HepG2 (cell line): Measurements from ENCODE around the gene RSPH9. TPM values are rescaled to one million over a fixed set of nuclear protein-coding genes. Genes with fewer than 3 reads are reported as not detected.

ENCODE experiments used
- ATAC-seq: fragments of 200-7000 bp; cut with Tn5 transposase; 3 replicates; pipeline ENCODE4 v1.9.1; 2020; ENCODE audit warnings: mild to moderate bottlenecking, moderate library complexity
- BruUV-seq: library from RNA; stranded (reverse); fragments of 400-500 nt; replicated peaks from 2 replicates; lab custom pipeline; 2021; lab: Mats Ljungman, UMichigan
- CTCF ChIA-PET: fragments of 300-600 bp; formaldehyde crosslinking; extraction: SDS; loops from one replicate; lab custom pipeline; 2021; ENCODE audit warnings: low total read pairs, inconsistent platforms, low intra/inter-chr PET ratio; lab: Yijun Ruan, JAX
- POLR2A ChIA-PET: fragments of 350-600 bp; sonication (Branson Sonifier 250); formaldehyde crosslinking; loops from one replicate; lab custom pipeline; 2020; ENCODE audit warnings: antibody characterized with exemption, inconsistent platforms; lab: Yijun Ruan, JAX
- DNase-seq: peaks from one replicate; pipeline ENCODE4 v3.0.0-alpha.2; 2015; ENCODE audit warnings: low spot score
- FAIRE-seq: peaks from 3 replicates; lab custom pipeline; 2011; peaks lifted over from hg19 to GRCh38; lab: Jason Lieb, UNC
- H2AFZ ChIP-seq: one replicate; pipeline ENCODE4 v1.6.1; 2011; ENCODE audit warnings: low read length, inconsistent platforms
- H3K27ac ChIP-seq: fragments of 300-600 bp; 3 replicates; pipeline ENCODE4 v1.8.0; 2011; ENCODE audit warnings: mixed run types, mild to moderate bottlenecking, mixed read lengths, low read length, inconsistent platforms; ENCODE audit not compliant: insufficient read depth; ENCODE audit errors: extremely low read length
- H3K27me3 ChIP-seq, 2 experiments: fragments of 200-600 bp in 1 of 2; 2 replicates in 1 of 2; 3 replicates in 1 of 2; pipeline versions ENCODE4 v1.6.0 to v1.8.0; 2011; ENCODE audit warnings: low read length in 2 of 2, mild to moderate bottlenecking in 2 of 2, moderate library complexity in 2 of 2, inconsistent platforms in 1 of 2; ENCODE audit not compliant: insufficient read depth in 2 of 2, control insufficient read depth in 1 of 2
- H3K36me3 ChIP-seq, 2 experiments: fragments of 200-600 bp in 1 of 2; replicated peaks in 1 of 2; 2 replicates in 1 of 2; 3 replicates in 1 of 2; pipeline versions ENCODE4 v1.5.1 to v1.8.0; 2011; ENCODE audit warnings: low read length in 2 of 2, inconsistent platforms in 1 of 2; ENCODE audit not compliant: insufficient read depth in 2 of 2, control insufficient read depth in 1 of 2
- H3K4me1 ChIP-seq: 2 replicates; pipeline ENCODE4 v1.5.1; 2012; ENCODE audit warnings: low read length, inconsistent platforms; ENCODE audit not compliant: insufficient read depth
- H3K4me2 ChIP-seq: 2 replicates; pipeline ENCODE4 v1.6.0; 2011; ENCODE audit warnings: low read depth, low read length, inconsistent platforms
- H3K4me3 ChIP-seq, 3 experiments: fragments of 200-600 bp in 1 of 3; sonication (generic), shearing (Covaris generic) in 1 of 3; replicated peaks in 1 of 3; 2 replicates each; pipeline ENCODE4 v1.5.1; 2011 to 2016; ENCODE audit warnings: low read length in 3 of 3, inconsistent platforms in 2 of 3, low read depth in 2 of 3, mild to moderate bottlenecking in 2 of 3, control low read depth in 1 of 3, mixed read lengths in 1 of 3; ENCODE audit not compliant: insufficient read depth in 1 of 3
- H3K79me2 ChIP-seq: one replicate; pipeline ENCODE4 v1.6.1; 2011; ENCODE audit warnings: low read length, inconsistent platforms; ENCODE audit not compliant: insufficient read depth
- H3K9ac ChIP-seq: 2 replicates; pipeline ENCODE4 v1.6.0; 2011; ENCODE audit warnings: mild to moderate bottlenecking, low read depth, low read length, inconsistent platforms; ENCODE audit not compliant: insufficient read depth
- H3K9me3 ChIP-seq: 2 replicates; pipeline ENCODE4 v1.5.1; 2012; ENCODE audit warnings: mild to moderate bottlenecking, low read length
- H4K20me1 ChIP-seq: 2 replicates; pipeline ENCODE4 v1.6.0; 2011; ENCODE audit warnings: inconsistent platforms, mild to moderate bottlenecking, low read length, moderate library complexity; ENCODE audit not compliant: insufficient read depth
- EHMT2 ChIP-seq: fragments of 200-600 bp; sonication (generic); IDR thresholded peaks from 2 replicates; pipeline ENCODE4 v1.7.0; 2017; ENCODE audit warnings: antibody characterized with exemption, low read depth, low read length, borderline replicate concordance
- GZF1 ChIP-seq: sonication (generic); formaldehyde crosslinking; IDR thresholded peaks from 2 replicates; pipeline ENCODE4 v1.5.1; 2020; ENCODE audit warnings: mild to moderate bottlenecking, missing genetic modification reagents
- HDAC2 ChIP-seq: sonication (generic); formaldehyde crosslinking; IDR thresholded peaks from 2 replicates; pipeline ENCODE4 v1.4.0; 2020; ENCODE audit warnings: missing genetic modification reagents
- KLF13 ChIP-seq: sonication (generic); formaldehyde crosslinking; IDR thresholded peaks from 2 replicates; pipeline ENCODE4 v1.4.0; 2020; ENCODE audit warnings: mild to moderate bottlenecking, missing genetic modification reagents
- KLF15 ChIP-seq: sonication (generic); formaldehyde crosslinking; IDR thresholded peaks from 2 replicates; pipeline ENCODE4 v1.8.1; 2023; ENCODE audit warnings: borderline replicate concordance, mild to moderate bottlenecking, inconsistent platforms, missing genetic modification reagents, mixed read lengths
- MEIS2 ChIP-seq: sonication (generic); formaldehyde crosslinking; IDR thresholded peaks from 2 replicates; pipeline ENCODE4 v1.9.0; 2021; ENCODE audit warnings: mild to moderate bottlenecking, missing genetic modification reagents
- PHF8 ChIP-seq: sonication (generic); formaldehyde crosslinking; IDR thresholded peaks from 2 replicates; pipeline ENCODE4 v1.5.0; 2020; ENCODE audit warnings: missing genetic modification reagents
- RARA ChIP-seq: IDR thresholded peaks from 2 replicates; pipeline ENCODE4 v1.6.1; 2016; ENCODE audit warnings: missing genetic modification reagents, missing compliant biosample characterization
- SATB2 ChIP-seq: sonication (generic); formaldehyde crosslinking; IDR thresholded peaks from 2 replicates; pipeline ENCODE4 v1.5.0; 2020; ENCODE audit warnings: missing genetic modification reagents
- SMAD1 ChIP-seq: sonication (generic); formaldehyde crosslinking; IDR thresholded peaks from 2 replicates; pipeline ENCODE4 v1.4.0; 2020; ENCODE audit warnings: missing genetic modification reagents, low read depth, mild to moderate bottlenecking, borderline replicate concordance
- SP2 ChIP-seq: sonication (generic); formaldehyde crosslinking; IDR thresholded peaks from 2 replicates; pipeline ENCODE4 v1.5.1; 2020; ENCODE audit warnings: mild to moderate bottlenecking, missing genetic modification reagents
- ZFP36 ChIP-seq: fragments of 150-350 bp; IDR thresholded peaks from 2 replicates; pipeline ENCODE4 v1.6.1; 2018; ENCODE audit warnings: borderline replicate concordance, low read length, low read depth; ENCODE audit not compliant: partially characterized antibody
- ZKSCAN1 ChIP-seq: fragments of 150-350 bp; IDR thresholded peaks from 2 replicates; pipeline ENCODE4 v1.6.1; 2014; ENCODE audit warnings: low read length
- ZNF468 ChIP-seq: sonication (generic); formaldehyde crosslinking; IDR thresholded peaks from 2 replicates; pipeline ENCODE4 v1.8.0; 2022; ENCODE audit warnings: mild to moderate bottlenecking, moderate library complexity, missing genetic modification reagents
- ZNF629 ChIP-seq: sonication (generic); formaldehyde crosslinking; conservative IDR thresholded peaks from 2 replicates; pipeline ENCODE4 v1.5.0; 2020; ENCODE audit warnings: missing genetic modification reagents
- ZNF777 ChIP-seq: sonication (generic); formaldehyde crosslinking; IDR thresholded peaks from 2 replicates; pipeline ENCODE4 v1.4.0; 2020; ENCODE audit warnings: missing genetic modification reagents
- ZSCAN29 ChIP-seq: sonication (generic); formaldehyde crosslinking; conservative IDR thresholded peaks from 2 replicates; pipeline ENCODE4 v1.4.0; 2020; ENCODE audit warnings: mild to moderate bottlenecking, missing genetic modification reagents
- WGBS: methylation state at CpG from one replicate; pipeline ENCODE4 v1.1.6; 2017; ENCODE audit warnings: low lambda C conversion rate; 5-methylcytosine and 5-hydroxymethylcytosine counted together
- in situ Hi-C: cut with HindIII; loops from 2 replicates; pipeline ENCODE4 v1.10.0; 2017; ENCODE audit warnings: low pct_unique_long_range_greater_than_20kb; ENCODE audit not compliant: extremely low pct_ligation_motif_present
- intact Hi-C: fragments of 100-400 bp; cut with micrococcal nuclease; formaldehyde crosslinking; loops from one replicate; pipeline ENCODE4 v1.10.0; 2022; ENCODE audit not compliant: unreplicated experiment
- polyA plus RNA-seq, 8 experiments: library from polyadenylated mRNA; depleted of rRNA in 3 of 8; stranded (reverse) in 7 of 8; unstranded in 1 of 8; fragments of >200 nt; fragmentation: Illumina TruSeq in 4 of 8; extraction: Trizol in 4 of 8; gene quantifications; 2 replicates each; pipeline versions ENCODE4 v1.2.1 to v1.2.3, GENCODE V29; 2011 to 2016; ENCODE audit warnings: low read depth in 4 of 8, missing spikeins in 1 of 8, mixed read lengths in 1 of 8; ENCODE audit not compliant: insufficient read depth in 1 of 8
- total RNA-seq, 5 experiments: library from RNA; depleted of rRNA; stranded (reverse); fragments of >200 nt; fragmentation: Illumina TruSeq; extraction: Trizol; gene quantifications; 2 replicates each; pipeline ENCODE4 v1.2.3, GENCODE V29; 2016; ENCODE audit warnings: low read depth in 1 of 5
- TF ChIP-seq, protein P1 (sequence below): sonication (generic); formaldehyde crosslinking; IDR thresholded peaks from 2 replicates; pipeline ENCODE4 v1.8.0; 2022; ENCODE audit warnings: missing genetic modification reagents, mild to moderate bottlenecking, borderline replicate concordance

RSPH9 gene
- total and polyA plus RNA-seq, 2 of the 13 experiments (the other 11 are each of a cell fraction or from before 2014, with no cell fraction given) = 0.04 TPM; not detected in 1

DNA sequence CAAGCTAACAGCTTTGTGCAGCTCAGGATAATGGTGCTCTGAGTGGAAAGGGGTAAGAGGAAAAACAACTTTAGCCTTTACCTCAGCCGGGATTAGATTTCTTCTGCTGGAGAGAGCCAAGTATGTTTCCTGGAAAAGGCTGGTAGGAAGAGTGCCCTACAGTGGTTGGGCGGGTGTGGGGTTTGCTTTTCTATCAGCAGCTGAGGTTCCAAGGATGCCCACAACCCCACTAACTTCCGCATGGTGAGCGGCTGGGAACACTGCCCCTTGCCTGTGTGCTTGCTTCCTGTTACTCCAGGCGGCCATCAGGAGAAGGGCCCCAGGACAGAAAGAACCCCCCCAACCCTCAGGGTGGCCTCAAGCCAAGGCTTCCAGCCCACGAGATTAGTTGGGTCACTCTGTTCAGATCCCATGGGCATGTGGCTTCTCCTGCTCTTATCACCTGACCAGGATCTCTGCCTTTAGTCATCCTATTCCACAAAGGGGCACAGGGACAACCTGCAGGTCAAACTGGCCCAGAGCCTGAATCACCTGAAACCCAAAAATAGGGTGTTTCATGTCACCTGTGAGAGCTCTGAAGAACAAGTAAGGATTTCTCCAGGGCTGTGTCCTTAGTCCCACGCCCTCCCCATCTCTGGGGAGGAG, 32.2 kb downstream of the RSPH9 start:
- in situ Hi-C loops = no loop called here

DNA sequence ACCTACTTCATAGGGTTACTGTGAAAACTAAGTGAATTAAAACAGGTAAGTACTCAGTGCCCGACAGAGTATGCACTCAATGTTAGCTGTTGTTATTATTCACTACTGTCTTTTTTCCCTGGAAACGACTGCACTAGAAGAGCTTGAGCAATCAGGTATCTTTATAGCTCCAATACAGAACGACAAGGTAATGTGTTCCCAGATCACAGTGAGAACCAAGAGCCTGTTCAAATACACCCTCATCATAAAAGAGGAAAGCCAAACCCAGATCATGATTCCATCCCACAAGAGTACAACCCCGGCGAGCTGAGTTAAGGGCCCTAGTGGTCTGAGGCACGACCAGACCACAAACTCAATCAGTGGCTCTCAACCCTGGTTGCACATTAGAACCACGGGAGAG, 32.9 kb downstream of the RSPH9 start:
- peaks cover 66 to 97% of the 10 kb centered on the region in 2 experiments for H3K36me3 ChIP-seq
- H3K4me3 ChIP-seq = no peak overlapping the region

More for the DNA sequence above, 32.2 kb downstream of the RSPH9 start:
- H3K36me3 ChIP-seq = peaks cover 62 to 90% of the 10 kb centered on the region in 2 experiments
- FAIRE-seq = no peak
- no peak for ATAC-seq
- H2AFZ ChIP-seq = no peak overlapping the region
- no peak for TF ChIP-seq GZF1 (CRISPR knock-in tag)
- TF ChIP-seq, protein P1, sequence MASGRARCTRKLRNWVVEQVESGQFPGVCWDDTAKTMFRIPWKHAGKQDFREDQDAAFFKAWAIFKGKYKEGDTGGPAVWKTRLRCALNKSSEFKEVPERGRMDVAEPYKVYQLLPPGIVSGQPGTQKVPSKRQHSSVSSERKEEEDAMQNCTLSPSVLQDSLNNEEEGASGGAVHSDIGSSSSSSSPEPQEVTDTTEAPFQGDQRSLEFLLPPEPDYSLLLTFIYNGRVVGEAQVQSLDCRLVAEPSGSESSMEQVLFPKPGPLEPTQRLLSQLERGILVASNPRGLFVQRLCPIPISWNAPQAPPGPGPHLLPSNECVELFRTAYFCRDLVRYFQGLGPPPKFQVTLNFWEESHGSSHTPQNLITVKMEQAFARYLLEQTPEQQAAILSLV (CRISPR knock-in tag) = no peak
- no peak for TF ChIP-seq KLF15 (CRISPR knock-in tag)
- TF ChIP-seq SMAD1 (CRISPR knock-in tag) = no peak
- TF ChIP-seq ZKSCAN1 = no peak
- TF ChIP-seq ZFP36 = no peak
- no peak for TF ChIP-seq ZNF468 (CRISPR knock-in tag)
- TF ChIP-seq ZNF629 (CRISPR knock-in tag) = no peak
- H3K27ac ChIP-seq = no peak overlapping the region
- H4K20me1 ChIP-seq = no peaks in the 10 kb centered on the region
- BruUV-seq = no TSS peak
- peaks cover 19% of the 10 kb centered on the region for H3K4me1 ChIP-seq
- no peak for DNase-seq
- no peaks in the 10 kb centered on the region for H3K9me3 ChIP-seq
- POLR2A ChIA-PET = no interaction called here
- no peak overlapping the region for H3K4me3 ChIP-seq
- peaks cover 14% of the 10 kb centered on the region for H3K79me2 ChIP-seq
- intact Hi-C loops = no loop called here
- WGBS = 92% methylated on average over 7 of the region's 7 CpGs
- H3K4me2 ChIP-seq = no peak overlapping the region
- CTCF ChIA-PET = no interaction called here
- no peak overlapping the region for H3K9ac ChIP-seq
- no peaks in the 10 kb centered on the region for H3K27me3 ChIP-seq

More for the DNA sequence above, 32.9 kb downstream of the RSPH9 start:
- no peak for DNase-seq
- ATAC-seq = no peak
- CTCF ChIA-PET = no interaction called here
- WGBS = 93% methylated on average over 7 of the region's 7 CpGs
- H3K79me2 ChIP-seq = peaks cover 20% of the 10 kb centered on the region
- H3K4me2 ChIP-seq = no peak overlapping the region
- H3K9ac ChIP-seq = no peak overlapping the region
- in situ Hi-C loops = no loop called here
- H4K20me1 ChIP-seq = peaks cover 2% of the 10 kb centered on the region; the same call in 1 of the 2 replicates
- no peaks in the 10 kb centered on the region for H3K27me3 ChIP-seq
- no peak overlapping the region for H2AFZ ChIP-seq
- intact Hi-C loops = no loop called here
- TF ChIP-seq SP2 (no peak), KLF13 (no peak), PHF8 (CRISPR knock-in tag) (no peak), RARA (no peak), ZSCAN29 (CRISPR knock-in tag) (no peak), HDAC2 (CRISPR knock-in tag) (no peak), SATB2 (CRISPR knock-in tag) (no peak), EHMT2 (no peak), ZNF777 (CRISPR knock-in tag) (no peak), MEIS2 (CRISPR knock-in tag) (no peak)
- H3K4me1 ChIP-seq = peaks cover 14% of the 10 kb centered on the region
- POLR2A ChIA-PET = no interaction called here
- no peak for FAIRE-seq
- no TSS peak for BruUV-seq
- H3K9me3 ChIP-seq = no peaks in the 10 kb centered on the region
- no peak overlapping the region for H3K27ac ChIP-seq
